HCT116 (cell line): Measurements from ENCODE around the gene EXOC4. TPM values are rescaled to one million over a fixed set of nuclear protein-coding genes. Genes with fewer than 3 reads are reported as not detected.

ENCODE experiments used
- ATAC-seq: fragments of 200-7000 bp; cut with Tn5 transposase; 2 replicates; pipeline ENCODE4 v1.9.1; 2020; ENCODE audit warnings: mild to moderate bottlenecking, moderate library complexity
- BruUV-seq: library from RNA; stranded (reverse); fragments of 400-500 nt; replicated peaks from 2 replicates; lab custom pipeline; 2021; lab: Mats Ljungman, UMichigan
- CTCF ChIA-PET: fragments of 300-600 bp; sonication (Branson Sonifier 250); formaldehyde crosslinking; loops from one replicate; lab custom pipeline; 2021; ENCODE audit warnings: antibody characterized with exemption; lab: Charles Lee
- POLR2A ChIA-PET: fragments of 300-600, 350-600 bp; sonication (Branson Sonifier 250); formaldehyde crosslinking; loops from one replicate; lab custom pipeline; 2021; ENCODE audit warnings: antibody characterized with exemption; lab: Charles Lee
- RAD21 ChIA-PET, 2 experiments: fragments of 300-600 bp; sonication (Branson Sonifier 250); formaldehyde crosslinking; loops; one replicate each; lab custom pipeline; 2023; ENCODE audit warnings: low total read pairs in 2 of 2; ENCODE audit not compliant: uncharacterized antibody in 2 of 2, unreplicated experiment in 2 of 2, low non-redundant PET in 1 of 2; lab: Charles Lee
- DNase-seq: peaks from one replicate; pipeline ENCODE4 v3.0.0-alpha.2; 2010; ENCODE audit warnings: low read depth, low spot score
- H2AFZ ChIP-seq: fragments of 200-600 bp; shearing (Covaris generic), sonication (generic); 2 replicates; pipeline ENCODE4 v1.6.1; 2017; ENCODE audit warnings: low read depth, mixed run types, mixed read lengths, antibody characterized with exemption, low read length; ENCODE audit not compliant: poor library complexity, severe bottlenecking
- H3K27ac ChIP-seq: 2 replicates; pipeline ENCODE4 v1.5.1; 2012; ENCODE audit warnings: low read depth, low read length
- H3K27me3 ChIP-seq: fragments of 200-600 bp; sonication (generic); 2 replicates; pipeline ENCODE4 v1.6.1; 2016; ENCODE audit warnings: mixed run types, low read length, mixed read lengths; ENCODE audit not compliant: insufficient read depth
- H3K36me3 ChIP-seq, 2 experiments: fragments of 200-500 bp in 1 of 2; fragments of 200-600 bp in 1 of 2; sonication (Bioruptor generic) in 1 of 2; sonication (generic) in 1 of 2; 2 replicates each; pipeline versions ENCODE4 v1.5.1 to v1.6.1; 2014 to 2016; ENCODE audit warnings: low read length in 2 of 2, inconsistent platforms in 1 of 2, mixed read lengths in 1 of 2, mixed run types in 1 of 2; ENCODE audit not compliant: insufficient read depth in 2 of 2, control insufficient read depth in 1 of 2
- H3K4me1 ChIP-seq, 2 experiments: fragments of 200-600 bp in 1 of 2; sonication (generic) in 1 of 2; 2 replicates each; pipeline versions ENCODE4 v1.5.1 to v1.6.1; 2012 to 2017; ENCODE audit warnings: low read length in 2 of 2, inconsistent platforms in 1 of 2, mild to moderate bottlenecking in 1 of 2, mixed read lengths in 1 of 2, mixed run types in 1 of 2, moderate library complexity in 1 of 2; ENCODE audit not compliant: insufficient read depth in 2 of 2, control insufficient read depth in 1 of 2
- H3K4me2 ChIP-seq: fragments of 200-600 bp; sonication (generic); 2 replicates; pipeline ENCODE4 v1.6.1; 2017; ENCODE audit warnings: mixed run types, low read length, mixed read lengths
- H3K4me3 ChIP-seq, 2 experiments: fragments of 200-600 bp in 1 of 2; sonication (generic) in 1 of 2; replicated peaks in 1 of 2; 2 replicates each; pipeline ENCODE4 v1.5.1; 2011 to 2016; ENCODE audit warnings: low read length in 2 of 2, control low read depth in 1 of 2, low read depth in 1 of 2, mild to moderate bottlenecking in 1 of 2, mixed read lengths in 1 of 2, mixed run types in 1 of 2
- H3K79me2 ChIP-seq: fragments of 200-600 bp; sonication (generic); 2 replicates; pipeline ENCODE4 v1.6.1; 2017; ENCODE audit warnings: mild to moderate bottlenecking, mixed run types, low read length, moderate library complexity, mixed read lengths; ENCODE audit not compliant: insufficient read depth
- H3K9ac ChIP-seq: fragments of 200-600 bp; sonication (generic); 2 replicates; pipeline ENCODE4 v1.6.1; 2016; ENCODE audit warnings: low read length, mixed read lengths
- H3K9me2 ChIP-seq: fragments of 200-600 bp; sonication (generic), shearing (Covaris generic); 2 replicates; pipeline ENCODE4 v1.6.1; 2017; ENCODE audit warnings: mixed run types, mild to moderate bottlenecking, moderate library complexity; ENCODE audit not compliant: insufficient read depth
- H3K9me3 ChIP-seq, 2 experiments: fragments of 200-500 bp in 1 of 2; fragments of 200-600 bp in 1 of 2; sonication (Bioruptor generic) in 1 of 2; sonication (generic) in 1 of 2; 2 replicates each; pipeline ENCODE4 v1.6.1; 2014 to 2017; ENCODE audit warnings: low read length in 2 of 2, mixed read lengths in 2 of 2, inconsistent platforms in 1 of 2, low read depth in 1 of 2, mild to moderate bottlenecking in 1 of 2, mixed run types in 1 of 2, moderate library complexity in 1 of 2; ENCODE audit not compliant: control insufficient read depth in 1 of 2, insufficient read depth in 1 of 2
- H4K20me1 ChIP-seq: fragments of 200-600 bp; sonication (generic), shearing (Covaris generic); 2 replicates; pipeline ENCODE4 v1.6.1; 2017; ENCODE audit warnings: mixed run types, mild to moderate bottlenecking, moderate library complexity; ENCODE audit not compliant: insufficient read depth
- CBX3 ChIP-seq: IDR thresholded peaks from 2 replicates; pipeline ENCODE4 v1.6.1; 2012; ENCODE audit warnings: low read depth
- EGR1 ChIP-seq: IDR thresholded peaks from 2 replicates; pipeline ENCODE4 v1.6.1; 2012; ENCODE audit warnings: low read depth
- POLR2A ChIP-seq: IDR thresholded peaks from 2 replicates; pipeline ENCODE4 v1.7.0; 2011; ENCODE audit warnings: borderline replicate concordance; ENCODE audit not compliant: insufficient read depth, insufficient read length; ENCODE audit errors: extremely low read depth
- REST ChIP-seq: IDR thresholded peaks from 2 replicates; pipeline ENCODE4 v1.6.1; 2012; ENCODE audit warnings: low read depth
- SIN3A ChIP-seq: IDR thresholded peaks from 2 replicates; pipeline ENCODE4 v1.6.1; 2012; ENCODE audit warnings: low read depth
- SP1 ChIP-seq: IDR thresholded peaks from 2 replicates; pipeline ENCODE4 v1.6.1; 2012; ENCODE audit warnings: low read depth
- SRF ChIP-seq: IDR thresholded peaks from 2 replicates; pipeline ENCODE4 v1.6.1; 2012; ENCODE audit warnings: low read depth
- YY1 ChIP-seq: IDR thresholded peaks from 2 replicates; pipeline ENCODE4 v1.6.1; 2011; ENCODE audit warnings: low read length, low read depth, moderate library complexity, mild to moderate bottlenecking; ENCODE audit not compliant: insufficient replicate concordance; ENCODE audit errors: extremely low read depth
- ZBTB33 ChIP-seq: IDR thresholded peaks from 2 replicates; pipeline ENCODE4 v1.6.1; 2011; ENCODE audit warnings: mild to moderate bottlenecking, low read length, moderate library complexity; ENCODE audit not compliant: insufficient replicate concordance; ENCODE audit errors: extremely low read depth
- intact Hi-C: fragments of 100-400 bp; cut with micrococcal nuclease; formaldehyde crosslinking; loops from 2 replicates; pipeline ENCODE4 v1.10.0; 2022
- total RNA-seq: library from RNA; stranded (reverse); gene quantifications from one replicate; pipeline ENCODE4 v1.2.1, GENCODE V29; 2021; ENCODE audit not compliant: unreplicated experiment
- TF ChIP-seq, protein P1 (sequence below): IDR thresholded peaks from 2 replicates; pipeline ENCODE4 v1.6.1; 2012

The EXOC4 gene
- total RNA-seq, 1 experiment from 2014 or later: 40.3 TPM

GRCh38 chr7:133315332-133316040 lies 62.6 kb downstream of the EXOC4 start (continued):
- TF ChIP-seq EGR1 (no peak), CBX3 (no peak), SP1 (no peak), YY1 (no peak), SRF (no peak), POLR2A (no peak), SIN3A (no peak)
- TF ChIP-seq, protein P1, sequence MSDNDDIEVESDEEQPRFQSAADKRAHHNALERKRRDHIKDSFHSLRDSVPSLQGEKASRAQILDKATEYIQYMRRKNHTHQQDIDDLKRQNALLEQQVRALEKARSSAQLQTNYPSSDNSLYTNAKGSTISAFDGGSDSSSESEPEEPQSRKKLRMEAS: no peak

DNA sequence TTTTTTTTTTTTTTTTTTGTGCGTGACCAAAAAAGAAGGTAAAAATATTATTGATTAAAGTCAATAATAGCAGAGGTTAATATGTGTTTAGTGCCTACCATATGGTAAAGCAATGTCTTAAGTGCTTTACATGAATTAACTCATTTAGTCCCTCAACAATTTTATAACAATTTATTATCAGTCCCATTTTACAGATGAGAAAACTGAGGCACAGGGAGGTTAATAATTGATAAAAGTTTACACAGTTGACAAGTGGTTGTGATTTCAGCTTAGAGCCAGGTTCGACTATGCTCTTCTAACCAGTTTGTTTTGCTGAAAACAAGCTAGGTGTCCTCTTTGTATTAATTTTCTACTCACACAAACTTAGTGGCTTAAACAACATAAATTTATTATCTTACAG lies 67.0 kb downstream of the EXOC4 start:
- no peak for ATAC-seq
- CTCF ChIA-PET: no interaction called here

More for the DNA sequence above, 67.0 kb downstream of the EXOC4 start:
- H3K4me2 ChIP-seq: no peak overlapping the region
- H3K9ac ChIP-seq: no peak overlapping the region
- H3K9me2 ChIP-seq: no peaks in the 10 kb centered on the region
- BruUV-seq: no TSS peak
- TF ChIP-seq ZBTB33 (no peak), REST (no peak)
- intact Hi-C loops: no loop called here
- no peaks in the 10 kb centered on the region for H3K9me3 ChIP-seq
- H3K4me3 ChIP-seq: no peak overlapping the region
- no peak for DNase-seq
- H3K27ac ChIP-seq: no peak overlapping the region
- H2AFZ ChIP-seq: no peak overlapping the region
- RAD21 ChIA-PET: no interaction called here
- no peaks in the 10 kb centered on the region for H3K36me3 ChIP-seq
- POLR2A ChIA-PET: no interaction called here
- no peaks in the 10 kb centered on the region for H4K20me1 ChIP-seq
- no peaks in the 10 kb centered on the region for H3K79me2 ChIP-seq
- no peaks in the 10 kb centered on the region for H3K27me3 ChIP-seq
- no peaks in the 10 kb centered on the region for H3K4me1 ChIP-seq
